Activated CD8-positive, alpha-beta T cell treated with anti-CD3 and anti-CD28 coated beads for 36 hours (primary cell): Measurements from ENCODE around the gene MICALL1. TPM values are rescaled to one million over a fixed set of nuclear protein-coding genes. Genes with fewer than 3 reads are reported as not detected.

Source experiments
- ATAC-seq: fragments of 200-7000 bp; cut with Tn5 transposase; one replicate; pipeline ENCODE4 v1.10.0; 2021; ENCODE audit warnings: mild to moderate bottlenecking, moderate library complexity
- CTCF ChIA-PET: fragments of 350-600 bp; sonication (Branson Sonifier 250); formaldehyde crosslinking; loops from one replicate; lab custom pipeline; 2021; ENCODE audit warnings: antibody characterized with exemption; lab: Charles Lee
- POLR2A ChIA-PET: fragments of 350-600 bp; sonication (Branson Sonifier 250); formaldehyde crosslinking; loops from one replicate; lab custom pipeline; 2021; ENCODE audit warnings: antibody characterized with exemption; lab: Charles Lee
- DNase-seq: peaks from one replicate; pipeline ENCODE4 v3.0.0-alpha.2; 2020
- H3K27ac Mint-ChIP-seq: one replicate; pipeline ENCODE4 v1.8.0; 2021; ENCODE audit warnings: mild to moderate bottlenecking, mixed read lengths
- H3K27me3 Mint-ChIP-seq: one replicate; pipeline ENCODE4 v1.8.0; 2021; ENCODE audit warnings: mixed read lengths
- H3K36me3 Mint-ChIP-seq: one replicate; pipeline ENCODE4 v1.8.0; 2021; ENCODE audit warnings: low read depth, mixed read lengths
- H3K4me1 Mint-ChIP-seq: one replicate; pipeline ENCODE4 v1.8.0; 2021; ENCODE audit warnings: low read depth, mixed read lengths
- H3K4me3 Mint-ChIP-seq: one replicate; pipeline ENCODE4 v1.8.0; 2021; ENCODE audit warnings: mild to moderate bottlenecking, moderate library complexity, mixed read lengths
- H3K9me3 Mint-ChIP-seq: one replicate; pipeline ENCODE4 v1.8.0; 2021; ENCODE audit warnings: mixed read lengths
- CTCF ChIP-seq: fragments of 200-600 bp; IDR thresholded peaks from one replicate; pipeline ENCODE4 v1.8.0; 2022; ENCODE audit warnings: antibody characterized with exemption, mild to moderate bottlenecking
- intact Hi-C: fragments of 100-400 bp; cut with micrococcal nuclease; formaldehyde crosslinking; loops from one replicate; pipeline ENCODE4 v1.10.0; 2022
- total RNA-seq, 2 experiments: library from RNA; stranded (reverse); gene quantifications; one replicate each; pipeline ENCODE4 v1.2.3, GENCODE V29; 2021

Gene MICALL1
- total RNA-seq, 2 experiments from 2014 or later: 10.2 to 11.8 TPM

- Mint-ChIP-seq H3K4me1 (peaks cover 10% of the 10 kb centered on the region), H3K9me3 (no peaks in the 10 kb centered on the region), H3K27ac (peak overlapping the region; percentile 38), H3K4me3 (no peak overlapping the region), H3K27me3 (no peaks in the 10 kb centered on the region), H3K36me3 (peaks cover 2% of the 10 kb centered on the region)
- intact Hi-C loops: no loop called here
- ATAC-seq (no peak), DNase-seq (no peak)
- CTCF ChIA-PET: interaction anchor here (1.2 kb wide), 1 partner anchor 102 kb away, joined by 4 read pairs; no protein-coding TSS in a partner anchor
- TF ChIP-seq CTCF: no peak
- POLR2A ChIA-PET: no interaction called here
Observed at GRCh38 chr22:37917874-37918548, 11.9 kb downstream of the MICALL1 start.

GRCh38 chr22:37918580-37919270 is 12.6 kb downstream of the MICALL1 start:
- Mint-ChIP-seq H3K9me3 (no peaks in the 10 kb centered on the region), H3K27ac (peak overlapping the region; percentile 38), H3K27me3 (no peaks in the 10 kb centered on the region), H3K4me3 (no peak overlapping the region), H3K36me3 (no peaks in the 10 kb centered on the region), H3K4me1 (peaks cover 6% of the 10 kb centered on the region)
- CTCF ChIA-PET: interaction anchor here (1.2 to 1.3 kb wide), 2 partner anchors 15 to 103 kb away, joined by 4 read pairs; no protein-coding TSS in a partner anchor
- POLR2A ChIA-PET: no interaction called here
- TF ChIP-seq CTCF: no peak
- ATAC-seq: no peak
- no peak for DNase-seq
- intact Hi-C loops: no loop called here

- DNase-seq (no peak), ATAC-seq (no peak)
- Mint-ChIP-seq H3K36me3 (no peaks in the 10 kb centered on the region), H3K27ac (peak overlapping the region; percentile 72), H3K4me1 (peaks cover 6% of the 10 kb centered on the region), H3K4me3 (no peak overlapping the region), H3K27me3 (no peaks in the 10 kb centered on the region), H3K9me3 (no peaks in the 10 kb centered on the region)
- TF ChIP-seq CTCF: no peak
- intact Hi-C loops: no loop called here
- ChIA-PET POLR2A (no interaction called here), CTCF (interaction anchor here (1.3 kb wide), 1 partner anchor 13 kb away, joined by 4 read pairs; no protein-coding TSS in a partner anchor)
Observed at GRCh38 chr22:37920126-37920525, 14.0 kb downstream of the MICALL1 start.

- POLR2A ChIA-PET: no interaction called here
Observed at GRCh38 chr22:37922191-37922590, 16.1 kb downstream of the MICALL1 start.

More at GRCh38 chr22:37922191-37922590, 16.1 kb downstream of the MICALL1 start:
- TF ChIP-seq CTCF: no peak
- CTCF ChIA-PET: interaction anchor here (1.7 kb wide), 1 partner anchor 25 kb away, joined by 4 read pairs; no protein-coding TSS in a partner anchor
- DNase-seq (no peak), ATAC-seq (peak; percentile 73)
- no peak overlapping the region for H3K4me3 Mint-ChIP-seq
- intact Hi-C loops: no loop called here
- peaks cover 6% of the 10 kb centered on the region for H3K4me1 Mint-ChIP-seq
- no peak overlapping the region for H3K27ac Mint-ChIP-seq
- no peaks in the 10 kb centered on the region for H3K27me3 Mint-ChIP-seq
- no peaks in the 10 kb centered on the region for H3K9me3 Mint-ChIP-seq
- H3K36me3 Mint-ChIP-seq: no peaks in the 10 kb centered on the region
